BLaER1 (cell line): ENCODE data around the gene ETV6.

Source experiments
- H3K27ac ChIP-seq: shearing (Covaris generic); formaldehyde crosslinking; 2 replicates; pipeline ENCODE4 v1.8.1; 2022
- H3K27me3 ChIP-seq: shearing (Covaris generic); formaldehyde crosslinking; 2 replicates; pipeline ENCODE4 v1.8.1; 2022
- H3K36me3 ChIP-seq: shearing (Covaris generic); formaldehyde crosslinking; 2 replicates; pipeline ENCODE4 v1.8.1; 2022
- H3K4me1 ChIP-seq: shearing (Covaris generic); formaldehyde crosslinking; 2 replicates; pipeline ENCODE4 v1.8.1; 2022
- H3K4me2 ChIP-seq: shearing (Covaris generic); formaldehyde crosslinking; 2 replicates; pipeline ENCODE4 v1.8.1; 2022
- H3K4me3 ChIP-seq: shearing (Covaris generic); formaldehyde crosslinking; 2 replicates; pipeline ENCODE4 v1.8.1; 2022
- H3K9ac ChIP-seq: shearing (Covaris generic); formaldehyde crosslinking; 2 replicates; pipeline ENCODE4 v1.8.1; 2022
- H3K9me3 ChIP-seq: shearing (Covaris generic); formaldehyde crosslinking; 2 replicates; pipeline ENCODE4 v1.8.1; 2022
- H4K20me1 ChIP-seq: shearing (Covaris generic); formaldehyde crosslinking; 2 replicates; pipeline ENCODE4 v1.8.1; 2022
- Cebpa-rat ChIP-seq: shearing (Covaris generic); IDR thresholded peaks from 2 replicates; pipeline ENCODE4 v1.8.1; 2022

ETV6 gene

GRCh38 chr12:11868027-11868426, 218.6 kb downstream of the ETV6 start:
- peaks cover 18% of the 10 kb centered on the region for H3K4me1 ChIP-seq
- H3K4me3 ChIP-seq = no peak overlapping the region
- no peak overlapping the region for H3K27ac ChIP-seq
- no peak overlapping the region for H3K4me2 ChIP-seq
- peaks cover 83% of the 10 kb centered on the region for H3K36me3 ChIP-seq
- H4K20me1 ChIP-seq = no peaks in the 10 kb centered on the region
- peaks cover 40% of the 10 kb centered on the region for H3K9me3 ChIP-seq
- H3K9ac ChIP-seq = no peak overlapping the region
- TF ChIP-seq Cebpa-rat = no peak
- no peaks in the 10 kb centered on the region for H3K27me3 ChIP-seq

GRCh38 chr12:11869406-11869805, 219.9 kb downstream of the ETV6 start:
- H3K4me1 ChIP-seq = peaks cover 4% of the 10 kb centered on the region; the same call in 1 of the 2 replicates
- H3K27ac ChIP-seq = no peak overlapping the region
- H3K27me3 ChIP-seq = no peaks in the 10 kb centered on the region
- H3K4me2 ChIP-seq = no peak overlapping the region
- H3K36me3 ChIP-seq = peaks cover 74% of the 10 kb centered on the region
- H3K4me3 ChIP-seq = no peak overlapping the region
- H4K20me1 ChIP-seq = no peaks in the 10 kb centered on the region
- TF ChIP-seq Cebpa-rat = no peak
- no peak overlapping the region for H3K9ac ChIP-seq
- H3K9me3 ChIP-seq = peaks cover 28% of the 10 kb centered on the region

DNA sequence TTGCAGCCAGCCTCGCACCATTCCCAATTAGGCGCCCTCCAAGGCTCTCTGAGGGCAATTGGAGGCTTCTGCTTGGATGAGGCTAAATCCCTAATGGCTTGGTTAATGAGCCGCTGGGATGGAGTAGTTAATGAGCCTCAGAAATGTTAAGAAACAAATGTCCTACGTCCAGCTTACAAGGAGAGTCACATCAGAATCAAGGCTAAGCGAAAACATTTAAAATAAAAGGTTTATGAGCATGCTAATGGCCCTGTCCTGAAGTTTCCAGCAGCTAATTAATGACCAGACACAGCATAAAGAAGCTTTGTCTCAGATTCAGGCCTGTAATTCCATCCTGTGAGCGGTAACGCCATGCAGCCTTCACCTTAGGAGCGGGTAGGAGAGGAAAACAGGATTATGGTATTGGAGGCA, 220.6 kb downstream of the ETV6 start:
- no peaks in the 10 kb centered on the region for H4K20me1 ChIP-seq
- peaks cover 74% of the 10 kb centered on the region for H3K36me3 ChIP-seq
- TF ChIP-seq Cebpa-rat = no peak
- H3K4me2 ChIP-seq = no peak overlapping the region
- no peaks in the 10 kb centered on the region for H3K27me3 ChIP-seq
- peaks cover 21% of the 10 kb centered on the region for H3K9me3 ChIP-seq
- H3K4me1 ChIP-seq = peaks cover 4% of the 10 kb centered on the region
- no peak overlapping the region for H3K27ac ChIP-seq
- no peak overlapping the region for H3K9ac ChIP-seq
- no peak overlapping the region for H3K4me3 ChIP-seq

DNA sequence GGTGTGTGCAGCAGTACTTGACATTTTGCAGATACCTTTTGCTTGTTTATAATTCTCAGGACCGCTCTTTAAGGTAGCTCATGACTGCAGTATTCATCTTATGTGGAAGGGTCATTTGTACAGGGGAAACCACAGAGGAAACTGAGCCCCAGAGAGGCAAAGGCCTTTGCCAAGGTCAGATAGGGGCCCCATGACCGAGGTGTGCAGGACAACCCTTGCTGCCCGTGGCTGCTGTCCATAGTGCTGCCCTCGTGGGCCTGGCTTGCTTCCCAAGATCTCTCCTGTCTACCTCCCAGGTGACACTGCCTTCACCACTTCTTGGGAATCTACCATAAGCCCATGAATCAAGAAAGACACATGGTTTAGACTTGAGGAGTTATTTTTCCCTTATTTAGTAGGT, 222.6 kb downstream of the ETV6 start:
- no peak overlapping the region for H3K9ac ChIP-seq
- H3K27ac ChIP-seq = no peak overlapping the region
- no peak for TF ChIP-seq Cebpa-rat
- H3K36me3 ChIP-seq = peaks cover 59% of the 10 kb centered on the region
- no peak overlapping the region for H3K4me2 ChIP-seq
- H3K27me3 ChIP-seq = no peaks in the 10 kb centered on the region
- peaks cover 24% of the 10 kb centered on the region for H3K4me1 ChIP-seq
- no peaks in the 10 kb centered on the region for H4K20me1 ChIP-seq
- H3K9me3 ChIP-seq = peaks cover 1% of the 10 kb centered on the region
- H3K4me3 ChIP-seq = no peak overlapping the region

- Histone ChIP-seq H3K4me3 (no peak overlapping the region), H3K27me3 (no peaks in the 10 kb centered on the region), H3K36me3 (peaks cover 58% of the 10 kb centered on the region), H3K4me1 (peaks cover 41% of the 10 kb centered on the region), H3K27ac (peak overlapping the region; percentile 68), H3K9ac (no peak overlapping the region), H4K20me1 (no peaks in the 10 kb centered on the region), H3K4me2 (peak overlapping the region; percentile 57), H3K9me3 (peaks cover 3% of the 10 kb centered on the region; the same call in 1 of the 2 replicates)
- no peak for TF ChIP-seq Cebpa-rat
Observed at GRCh38 chr12:11875414-11875935, 226.0 kb downstream of the ETV6 start.

- Histone ChIP-seq H3K9ac (peak overlapping the region; percentile 27; the same call in 1 of the 2 replicates), H3K36me3 (peaks cover 58% of the 10 kb centered on the region), H3K27me3 (no peaks in the 10 kb centered on the region), H4K20me1 (no peaks in the 10 kb centered on the region), H3K27ac (peak overlapping the region; percentile 68), H3K4me1 (peaks cover 41% of the 10 kb centered on the region), H3K4me3 (no peak overlapping the region), H3K9me3 (peaks cover 6% of the 10 kb centered on the region; the same call in 1 of the 2 replicates), H3K4me2 (peak overlapping the region; percentile 57)
- TF ChIP-seq Cebpa-rat = no peak
Observed at GRCh38 chr12:11876307-11876706, 226.8 kb downstream of the ETV6 start.

DNA sequence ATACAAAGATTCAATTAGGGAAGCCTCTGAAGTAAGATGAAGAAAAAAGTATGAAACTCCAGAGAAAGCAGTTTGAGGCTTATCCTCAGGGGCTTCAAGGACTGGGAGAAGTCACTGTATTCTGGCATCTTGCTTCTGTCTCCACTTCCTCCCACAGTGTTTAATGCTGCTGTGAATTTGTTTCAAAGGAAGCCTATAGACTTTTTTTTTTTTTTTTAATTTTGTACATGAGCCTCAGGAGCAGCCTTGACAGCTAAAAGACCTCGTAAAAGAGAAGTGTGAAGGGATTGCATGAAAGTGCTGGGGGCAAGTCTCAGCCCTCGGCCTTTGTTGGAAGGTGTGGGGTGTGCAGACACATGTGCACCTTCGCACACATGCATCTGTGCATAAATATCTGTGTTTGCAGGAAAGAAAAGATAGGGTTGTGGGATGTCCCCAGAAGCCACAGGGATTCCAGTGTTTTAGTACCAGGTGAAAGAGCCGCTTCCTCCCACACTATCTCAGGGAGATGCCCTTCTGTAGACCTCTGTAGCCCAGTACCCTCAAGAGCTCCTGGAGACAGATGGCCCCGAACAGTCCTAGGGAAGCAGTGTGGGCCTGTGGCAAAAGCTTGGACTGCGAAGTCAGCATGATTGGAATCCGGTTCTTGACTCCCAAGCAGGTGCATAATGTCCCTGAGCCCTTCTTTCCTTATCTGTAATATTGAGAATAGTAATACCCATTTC, 227.8 kb downstream of the ETV6 start:
- H3K4me2 ChIP-seq = peak overlapping the region; percentile 57
- H3K4me1 ChIP-seq = peaks cover 48% of the 10 kb centered on the region
- no peaks in the 10 kb centered on the region for H3K27me3 ChIP-seq
- H3K36me3 ChIP-seq = peaks cover 58% of the 10 kb centered on the region
- H3K9me3 ChIP-seq = peaks cover 6% of the 10 kb centered on the region; the same call in 1 of the 2 replicates
- H4K20me1 ChIP-seq = no peaks in the 10 kb centered on the region
- peak overlapping the region; percentile 12; the same call in 1 of the 2 replicates for H3K9ac ChIP-seq
- no peak for TF ChIP-seq Cebpa-rat
- peak overlapping the region; percentile 68 for H3K27ac ChIP-seq
- no peak overlapping the region for H3K4me3 ChIP-seq

DNA sequence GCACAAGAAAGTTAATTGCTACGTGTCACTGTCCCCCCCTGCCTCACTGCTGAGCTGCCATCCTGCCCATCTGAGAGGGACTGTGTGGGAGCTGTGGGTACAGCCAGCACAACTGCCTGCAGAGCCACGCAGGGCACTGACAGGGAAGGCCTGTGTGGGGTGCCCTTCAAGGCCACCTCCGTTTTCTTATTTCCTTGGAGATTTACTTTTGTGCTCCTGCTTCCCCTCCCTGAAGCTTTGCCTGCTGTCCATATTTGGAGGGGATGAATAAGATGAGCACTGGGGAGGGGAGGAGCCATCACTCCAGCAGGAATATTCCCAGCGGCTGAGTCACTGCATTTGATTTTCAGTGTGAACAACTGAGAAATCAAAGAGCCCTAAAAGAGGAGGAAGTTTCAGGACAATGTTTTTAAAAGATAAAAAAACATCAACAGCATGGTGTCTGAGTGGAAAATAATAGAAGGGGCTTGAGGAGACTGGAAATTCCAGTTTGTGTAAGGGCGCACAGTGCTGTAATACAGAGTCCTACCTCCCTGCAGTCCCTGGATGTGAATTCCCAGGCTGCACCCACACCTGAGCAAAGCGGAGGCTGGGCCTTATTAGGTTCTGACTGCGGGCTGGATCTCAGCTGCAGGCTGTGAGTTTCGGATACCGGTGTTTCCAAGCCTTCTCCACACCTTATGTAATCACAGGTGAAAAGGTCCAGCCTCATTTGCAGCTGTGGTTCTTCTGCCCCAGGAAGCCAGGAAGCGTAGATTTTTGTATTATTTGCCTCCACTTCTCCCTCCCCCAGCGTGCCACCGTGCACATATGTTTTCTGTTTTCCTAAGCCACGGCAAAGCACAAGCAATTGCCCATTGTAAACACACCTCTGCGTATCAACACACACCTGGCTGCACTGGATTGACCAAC, 228.7 kb downstream of the ETV6 start:
- peaks cover 6% of the 10 kb centered on the region; the same call in 1 of the 2 replicates for H3K9me3 ChIP-seq
- no peak overlapping the region for H3K4me3 ChIP-seq
- H3K4me1 ChIP-seq = peaks cover 51% of the 10 kb centered on the region
- H3K4me2 ChIP-seq = peak overlapping the region; percentile 57
- H3K36me3 ChIP-seq = peaks cover 58% of the 10 kb centered on the region
- H4K20me1 ChIP-seq = no peaks in the 10 kb centered on the region
- H3K9ac ChIP-seq = 0 out of 2 replicates have a peak overlapping the region, but pooled peaks have one; percentile 12
- no peaks in the 10 kb centered on the region for H3K27me3 ChIP-seq
- peak overlapping the region; percentile 68 for H3K27ac ChIP-seq
- TF ChIP-seq Cebpa-rat = no peak

DNA sequence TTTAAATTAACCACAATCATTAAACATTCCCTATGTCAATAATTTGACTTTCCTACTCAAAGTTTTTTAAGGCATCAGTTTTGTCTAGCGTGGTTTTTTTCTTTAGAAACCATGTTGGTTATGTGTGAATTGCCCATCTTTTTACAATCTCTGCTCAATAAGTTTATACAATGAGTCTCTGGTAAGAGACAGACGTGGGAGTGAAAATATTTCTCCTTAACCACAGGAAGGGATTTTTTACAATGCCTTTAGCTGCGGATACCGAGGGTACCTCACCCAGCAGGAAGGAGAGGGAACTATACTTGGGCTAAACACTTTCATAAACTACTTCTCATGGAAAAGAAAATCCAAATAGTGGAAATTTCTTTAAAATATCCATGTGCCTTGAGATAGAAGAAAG, 229.8 kb downstream of the ETV6 start:
- no peaks in the 10 kb centered on the region for H3K27me3 ChIP-seq
- H3K36me3 ChIP-seq = peaks cover 69% of the 10 kb centered on the region
- no peaks in the 10 kb centered on the region for H4K20me1 ChIP-seq
- peaks cover 51% of the 10 kb centered on the region for H3K4me1 ChIP-seq
- H3K9ac ChIP-seq = no peak overlapping the region
- no peak overlapping the region for H3K4me2 ChIP-seq
- peaks cover 6% of the 10 kb centered on the region; the same call in 1 of the 2 replicates for H3K9me3 ChIP-seq
- no peak overlapping the region for H3K27ac ChIP-seq
- no peak for TF ChIP-seq Cebpa-rat
- no peak overlapping the region for H3K4me3 ChIP-seq

DNA sequence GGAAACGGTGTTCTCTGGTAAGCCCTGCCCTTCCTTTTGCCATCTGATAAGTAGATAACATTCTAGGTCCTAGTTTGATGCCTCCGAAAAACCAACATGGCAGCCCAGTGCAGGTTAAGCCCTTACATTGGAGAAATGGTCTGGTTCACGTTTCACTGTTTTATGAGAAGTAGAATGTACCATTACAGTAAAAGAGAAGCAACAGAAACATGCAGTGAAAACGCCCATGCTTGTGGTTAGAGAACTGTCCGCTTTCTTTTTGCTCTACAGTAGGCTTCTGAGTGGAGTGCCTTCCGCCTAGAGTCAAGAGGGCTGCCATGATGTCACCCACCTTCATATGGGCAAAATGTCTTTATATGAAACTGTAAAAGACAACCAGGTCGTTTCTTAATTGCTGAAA, 230.9 kb downstream of the ETV6 start:
- no peaks in the 10 kb centered on the region for H4K20me1 ChIP-seq
- peaks cover 6% of the 10 kb centered on the region; the same call in 1 of the 2 replicates for H3K9me3 ChIP-seq
- TF ChIP-seq Cebpa-rat = no peak

More for the DNA sequence above, 230.9 kb downstream of the ETV6 start:
- Histone ChIP-seq H3K27ac (no peak overlapping the region), H3K4me3 (no peak overlapping the region), H3K27me3 (no peaks in the 10 kb centered on the region), H3K9ac (no peak overlapping the region), H3K36me3 (peaks cover 80% of the 10 kb centered on the region), H3K4me1 (peaks cover 44% of the 10 kb centered on the region), H3K4me2 (no peak overlapping the region)
